Stimulated activated CD4-positive, alpha-beta T cell treated with anti-CD3 and anti-CD28 coated beads, Interleukin-4, amount 100 ng/mL, for 1 hour (primary cell): ENCODE data around the gene BBS2.

Experiments used
- DNase-seq: peaks from one replicate; pipeline ENCODE4 v3.0.0-alpha.2; 2020

Gene BBS2, protein sequence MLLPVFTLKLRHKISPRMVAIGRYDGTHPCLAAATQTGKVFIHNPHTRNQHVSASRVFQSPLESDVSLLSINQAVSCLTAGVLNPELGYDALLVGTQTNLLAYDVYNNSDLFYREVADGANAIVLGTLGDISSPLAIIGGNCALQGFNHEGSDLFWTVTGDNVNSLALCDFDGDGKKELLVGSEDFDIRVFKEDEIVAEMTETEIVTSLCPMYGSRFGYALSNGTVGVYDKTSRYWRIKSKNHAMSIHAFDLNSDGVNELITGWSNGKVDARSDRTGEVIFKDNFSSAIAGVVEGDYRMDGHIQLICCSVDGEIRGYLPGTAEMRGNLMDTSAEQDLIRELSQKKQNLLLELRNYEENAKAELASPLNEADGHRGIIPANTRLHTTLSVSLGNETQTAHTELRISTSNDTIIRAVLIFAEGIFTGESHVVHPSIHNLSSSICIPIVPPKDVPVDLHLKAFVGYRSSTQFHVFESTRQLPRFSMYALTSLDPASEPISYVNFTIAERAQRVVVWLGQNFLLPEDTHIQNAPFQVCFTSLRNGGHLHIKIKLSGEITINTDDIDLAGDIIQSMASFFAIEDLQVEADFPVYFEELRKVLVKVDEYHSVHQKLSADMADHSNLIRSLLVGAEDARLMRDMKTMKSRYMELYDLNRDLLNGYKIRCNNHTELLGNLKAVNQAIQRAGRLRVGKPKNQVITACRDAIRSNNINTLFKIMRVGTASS

DNA sequence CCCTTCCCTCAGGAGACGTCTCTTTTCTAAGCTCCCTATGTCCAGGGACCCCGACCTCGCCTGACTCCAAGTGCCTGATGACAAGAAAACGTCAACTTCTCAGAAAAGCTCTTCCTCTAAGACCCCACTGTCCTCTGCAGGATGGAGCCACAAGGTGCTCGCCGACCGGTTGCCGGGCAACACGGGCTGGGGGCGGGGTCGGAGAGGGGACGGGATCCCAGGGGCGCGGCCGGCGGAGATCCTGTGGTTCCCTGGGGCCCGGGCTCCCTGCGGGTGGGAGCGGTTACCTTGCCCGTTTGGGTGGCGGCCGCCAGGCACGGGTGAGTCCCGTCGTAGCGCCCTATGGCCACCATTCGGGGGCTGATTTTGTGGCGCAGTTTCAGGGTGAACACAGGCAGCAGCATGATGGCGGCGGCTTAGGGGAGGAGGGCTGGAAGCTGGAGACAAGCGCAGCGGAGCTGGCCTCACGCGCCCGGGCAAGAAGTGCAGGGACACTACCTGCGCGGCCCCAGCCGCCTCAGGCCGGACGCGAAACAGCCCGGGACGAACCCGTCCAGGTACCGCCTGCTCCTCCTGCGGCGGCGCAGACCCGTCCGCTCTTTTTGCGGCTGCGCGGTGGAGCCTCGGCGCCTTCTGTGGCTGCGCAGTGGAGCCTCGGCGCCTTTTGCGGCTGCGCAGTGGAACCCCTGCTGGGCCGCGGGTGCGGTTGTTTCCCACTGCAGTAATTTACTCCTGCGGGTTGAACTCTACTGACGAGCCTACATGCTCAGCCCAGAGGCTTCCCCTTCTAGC lies at the start of gene BBS2:
BBS2 (minus strand) TSS at position 566 of the 792 bp plus-strand sequence; CDS start at position 404, 162 bp downstream.
- peak; percentile 94 for DNase-seq

DNA sequence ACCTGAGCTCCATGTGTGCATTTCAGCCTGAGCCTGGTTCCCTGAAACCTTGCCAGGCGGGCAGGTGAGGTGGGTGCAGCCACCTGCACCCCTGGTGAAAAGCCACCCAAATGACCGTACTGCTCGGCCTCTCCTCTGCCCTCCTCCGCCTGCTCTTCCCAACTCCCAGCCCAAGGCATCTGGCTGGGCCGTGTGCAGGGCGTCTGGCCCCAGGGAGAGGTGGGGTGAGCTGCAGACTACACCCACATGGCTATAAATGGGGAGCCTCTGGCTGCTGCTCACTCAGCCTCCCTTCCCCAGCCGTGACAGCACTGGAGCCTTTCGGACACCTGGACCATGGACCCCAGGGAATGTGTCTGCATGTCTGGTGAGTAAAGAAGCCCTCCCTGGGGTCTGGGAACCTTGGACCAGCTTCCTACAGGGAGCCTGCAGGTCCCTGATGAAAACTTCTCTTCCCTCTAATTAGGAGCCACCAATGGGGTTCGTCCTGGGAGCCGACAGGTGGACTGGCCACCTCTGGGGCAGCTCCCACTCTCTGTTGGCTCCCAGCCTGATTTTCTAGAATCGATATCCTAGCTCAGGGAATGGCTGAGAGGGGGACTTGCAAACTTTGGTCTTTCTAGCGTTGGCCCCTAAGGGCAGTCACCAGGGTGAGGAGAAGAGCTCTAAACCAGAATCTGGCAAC lies 45.1 kb upstream of the BBS2 start, which contains the start of gene MT4:
MT4 (plus strand) TSS at position 281 of the 685 bp plus-strand sequence; CDS start at position 337, 56 bp downstream.
- no peak for DNase-seq

DNA sequence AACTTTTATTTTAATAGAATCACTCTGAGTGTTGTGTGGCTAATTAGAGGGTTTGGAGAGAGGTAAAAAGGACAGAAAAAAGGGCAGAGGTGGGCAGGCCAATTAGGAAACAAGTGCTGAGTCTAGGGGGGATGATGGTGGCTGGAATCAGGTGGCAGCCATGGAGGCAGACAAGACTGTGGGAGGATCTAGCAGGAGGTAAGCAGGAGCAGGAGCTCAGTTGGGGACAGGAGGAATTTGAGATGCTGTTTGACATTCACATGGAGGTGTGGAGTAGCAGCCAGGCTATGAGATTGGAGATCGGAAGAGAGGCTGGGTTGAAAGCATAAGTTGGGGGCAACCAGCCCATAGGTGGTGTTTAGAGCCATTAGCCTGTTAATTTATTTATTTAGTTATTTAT lies 41.3 kb upstream of the BBS2 start:
- DNase-seq, result no peak

DNA sequence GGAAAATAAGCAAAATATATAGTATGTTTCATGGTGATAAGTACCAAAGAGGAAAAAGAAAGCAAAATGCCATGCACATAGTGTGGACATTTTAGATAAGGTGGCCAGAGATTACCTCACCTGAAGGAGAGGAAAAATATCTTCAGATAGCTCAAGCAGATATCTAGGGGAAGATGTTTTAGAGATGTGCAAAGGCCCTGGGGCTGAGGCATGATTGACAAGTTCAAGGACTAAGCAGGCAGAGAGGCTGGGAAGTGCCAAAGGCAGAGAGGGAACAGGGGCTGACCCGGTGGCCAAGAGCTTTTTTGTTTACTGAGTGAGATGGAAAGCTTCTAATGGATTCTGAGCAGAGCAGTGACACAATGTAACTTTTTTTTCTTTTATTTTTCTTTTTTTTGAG lies 40.6 kb upstream of the BBS2 start:
- no peak for DNase-seq

DNA sequence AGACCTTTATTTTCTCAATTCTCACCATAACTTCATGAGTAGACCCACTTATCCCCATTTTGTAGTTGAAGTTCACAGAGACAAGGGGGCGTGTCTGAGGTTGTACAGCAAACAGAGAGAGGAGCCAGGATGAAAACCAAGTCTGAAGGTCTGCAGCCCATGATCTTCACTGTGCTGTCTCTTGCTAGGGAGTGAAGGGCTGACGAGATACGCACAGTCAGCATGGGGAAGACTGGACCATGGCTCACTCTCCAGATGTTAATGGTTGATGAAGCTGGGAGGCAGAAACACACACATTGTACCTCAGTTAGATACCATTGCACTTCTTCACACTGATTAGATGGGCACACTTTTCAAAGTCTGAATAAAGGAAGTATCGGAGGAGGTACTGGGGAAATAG lies 39.3 kb upstream of the BBS2 start:
- DNase-seq, result no peak

DNA sequence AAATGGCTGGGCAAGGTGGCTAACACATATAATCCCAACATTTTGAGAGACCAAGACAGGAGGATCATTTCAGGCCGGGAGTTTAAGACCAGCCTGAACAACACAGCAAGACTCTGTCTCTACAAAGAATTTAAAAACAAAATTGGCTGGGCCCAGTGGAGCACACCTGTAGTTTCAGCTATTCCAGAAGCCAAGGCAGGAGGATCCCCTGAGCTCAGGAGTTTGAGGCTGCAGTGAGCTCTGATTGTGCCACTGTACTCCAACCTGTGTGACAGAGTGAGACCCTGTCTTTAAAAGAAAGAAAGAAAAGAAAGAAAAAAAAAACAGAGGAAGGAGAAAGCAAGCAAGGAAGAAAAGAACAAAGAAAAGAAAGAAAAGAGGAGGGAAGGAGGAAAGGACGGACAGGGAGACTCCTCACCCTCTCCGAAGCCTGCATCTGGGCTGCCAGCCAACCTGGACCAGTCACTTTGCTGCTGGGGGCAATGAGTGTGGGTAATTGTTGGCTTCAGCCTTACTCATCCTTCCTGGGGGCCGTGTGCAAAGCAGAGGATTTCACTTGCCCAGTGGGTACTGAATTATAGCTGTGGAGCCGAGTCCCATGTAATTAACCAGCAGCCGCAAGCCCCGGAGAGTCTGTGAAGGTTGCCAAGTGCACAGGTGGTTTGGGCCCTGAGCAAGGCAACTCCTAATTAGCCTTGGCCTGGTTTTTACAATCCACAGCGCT lies 38.4 kb upstream of the BBS2 start:
- no peak for DNase-seq

DNA sequence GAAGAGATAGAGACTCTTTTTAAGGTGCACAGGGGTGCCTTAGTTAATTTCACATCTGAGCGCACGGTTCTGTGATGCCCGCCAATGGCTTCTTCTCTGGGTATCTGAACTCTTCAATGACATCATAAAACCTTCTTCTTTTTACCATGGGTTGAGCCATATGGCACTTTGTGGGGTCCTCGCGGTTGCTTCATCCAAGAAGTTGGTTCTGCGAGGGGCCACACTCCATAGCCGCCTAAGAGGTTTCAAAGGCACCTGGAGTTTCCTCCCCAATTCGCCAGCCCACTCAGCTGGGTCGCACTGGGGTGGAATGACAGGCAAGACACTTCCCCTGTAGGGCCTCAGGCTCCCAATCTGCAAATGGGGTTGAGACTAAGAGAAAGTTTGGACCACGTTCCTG lies 34.6 kb upstream of the BBS2 start:
- no peak for DNase-seq

DNA sequence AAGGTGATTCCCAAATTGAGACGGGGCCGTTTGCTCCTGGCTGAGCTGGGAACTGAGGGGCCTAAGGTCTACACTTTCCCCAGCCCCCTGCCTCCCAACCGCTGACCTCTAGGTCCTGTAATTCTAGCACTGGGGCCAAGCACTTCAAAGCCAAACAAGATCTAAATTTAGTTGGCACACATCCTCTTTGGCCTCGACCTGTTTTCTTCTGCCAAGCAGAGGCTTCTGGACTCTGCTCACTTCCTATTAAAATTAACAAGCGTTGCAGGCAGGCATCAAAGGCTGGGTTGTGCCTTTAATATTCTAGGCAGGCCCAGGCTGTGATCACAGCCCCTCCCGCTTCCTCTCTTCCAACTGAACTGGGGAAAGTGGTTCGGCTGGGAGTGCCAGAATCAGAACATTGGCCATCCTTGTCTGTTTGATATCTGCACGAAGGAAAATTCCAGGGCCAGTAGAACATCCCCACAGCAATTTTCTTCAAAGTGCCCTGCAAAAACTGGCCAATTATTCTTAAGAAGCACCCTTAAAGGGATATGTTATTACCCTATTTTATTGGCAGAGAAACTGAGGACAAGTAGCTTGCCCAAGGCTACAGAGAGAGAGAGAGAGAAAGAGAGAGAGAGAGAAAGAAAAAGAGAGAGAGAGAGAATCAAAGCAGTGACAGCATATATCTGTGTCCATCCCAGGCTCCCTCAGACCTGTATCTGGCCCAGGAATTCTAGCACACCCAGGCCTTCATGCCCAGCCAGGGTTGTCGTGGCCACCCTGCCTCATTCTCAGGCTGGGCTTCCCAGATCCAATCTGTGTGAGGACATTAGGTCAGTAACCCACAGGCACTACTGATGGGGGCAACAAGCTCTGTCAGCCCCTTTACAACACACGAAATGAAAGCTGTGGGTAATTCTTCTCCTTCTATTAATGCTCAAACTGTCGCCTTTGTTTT lies 32.2 kb upstream of the BBS2 start:
- no peak for DNase-seq

DNA sequence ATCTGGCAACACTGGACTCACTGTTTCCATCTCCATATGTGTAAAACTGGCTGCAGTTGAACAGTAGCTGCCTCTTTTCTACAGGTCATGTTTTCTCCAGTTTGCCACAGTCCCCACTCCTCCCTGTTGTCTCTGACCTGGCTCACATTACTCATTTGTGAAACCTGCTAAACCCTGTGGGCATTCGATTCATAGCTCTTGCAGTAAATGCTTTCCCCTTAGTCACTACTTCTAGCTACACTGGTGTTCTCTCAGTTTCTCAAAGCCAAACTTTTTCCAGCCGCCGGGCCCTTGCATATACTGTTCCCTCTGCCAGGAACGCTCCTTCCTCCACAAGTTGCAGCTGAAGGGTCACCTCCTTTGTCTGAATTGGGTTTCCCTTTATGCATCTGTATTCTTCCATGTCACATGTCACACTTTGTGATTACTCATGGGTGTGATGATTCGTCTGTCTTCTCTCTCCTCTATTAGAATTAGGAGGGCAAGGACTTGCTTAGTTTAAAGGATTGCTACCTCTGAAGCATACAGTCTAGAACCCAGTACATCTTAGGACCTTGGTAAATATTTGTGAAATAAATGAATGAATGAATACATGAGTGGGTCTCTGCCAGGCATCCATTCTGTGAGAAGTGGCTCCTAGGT lies 30.0 kb upstream of the BBS2 start:
- no peak for DNase-seq

DNA sequence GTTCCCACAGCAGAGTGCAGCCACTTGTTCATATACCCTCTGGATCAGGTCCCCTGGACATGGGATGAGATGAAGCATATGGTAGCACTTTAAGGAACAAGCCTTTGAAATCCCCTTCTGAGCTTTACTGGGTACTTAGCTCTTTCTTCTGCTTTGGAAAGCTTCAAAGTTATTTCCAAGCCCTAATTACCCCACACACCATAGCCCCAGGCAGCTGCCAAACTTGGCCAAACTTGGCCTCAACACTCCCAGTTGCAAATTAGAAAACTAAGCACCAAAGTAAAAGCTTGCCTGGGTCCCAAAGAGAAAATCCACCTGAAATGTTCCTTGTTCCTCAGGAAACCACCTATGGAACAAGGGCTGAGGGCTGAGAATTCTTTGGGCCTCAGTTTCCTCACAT lies 29.3 kb upstream of the BBS2 start:
- no peak for DNase-seq

DNA sequence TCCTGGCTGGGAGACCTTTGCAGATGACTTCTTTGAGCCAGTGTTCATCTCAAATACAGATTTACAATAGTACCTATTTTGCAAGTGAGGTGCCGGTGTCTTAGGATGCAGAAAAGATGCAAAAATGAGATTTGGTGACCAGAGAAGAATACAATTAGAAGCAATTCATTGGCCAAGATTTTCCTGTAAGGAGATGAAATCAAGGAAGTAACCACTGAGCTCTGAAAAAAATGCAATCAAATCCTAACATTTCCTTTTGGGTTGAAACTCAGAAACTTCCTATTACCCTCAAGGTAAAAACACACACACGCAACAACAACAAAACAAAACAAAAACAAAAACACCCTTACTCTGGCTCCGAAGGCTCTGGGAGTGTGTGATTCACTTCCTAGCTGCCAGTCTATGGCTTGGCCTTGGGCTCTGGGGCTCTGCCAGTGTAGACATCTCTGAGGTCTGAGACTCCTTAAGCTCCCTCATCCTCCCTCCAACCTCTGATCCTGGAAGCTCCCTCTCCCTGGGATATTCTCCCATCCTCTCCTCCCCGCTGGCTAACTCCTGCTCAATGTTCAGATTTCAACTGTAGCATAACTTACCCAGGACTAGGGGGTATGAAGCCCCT lies 28.2 kb upstream of the BBS2 start:
- no peak for DNase-seq

DNA sequence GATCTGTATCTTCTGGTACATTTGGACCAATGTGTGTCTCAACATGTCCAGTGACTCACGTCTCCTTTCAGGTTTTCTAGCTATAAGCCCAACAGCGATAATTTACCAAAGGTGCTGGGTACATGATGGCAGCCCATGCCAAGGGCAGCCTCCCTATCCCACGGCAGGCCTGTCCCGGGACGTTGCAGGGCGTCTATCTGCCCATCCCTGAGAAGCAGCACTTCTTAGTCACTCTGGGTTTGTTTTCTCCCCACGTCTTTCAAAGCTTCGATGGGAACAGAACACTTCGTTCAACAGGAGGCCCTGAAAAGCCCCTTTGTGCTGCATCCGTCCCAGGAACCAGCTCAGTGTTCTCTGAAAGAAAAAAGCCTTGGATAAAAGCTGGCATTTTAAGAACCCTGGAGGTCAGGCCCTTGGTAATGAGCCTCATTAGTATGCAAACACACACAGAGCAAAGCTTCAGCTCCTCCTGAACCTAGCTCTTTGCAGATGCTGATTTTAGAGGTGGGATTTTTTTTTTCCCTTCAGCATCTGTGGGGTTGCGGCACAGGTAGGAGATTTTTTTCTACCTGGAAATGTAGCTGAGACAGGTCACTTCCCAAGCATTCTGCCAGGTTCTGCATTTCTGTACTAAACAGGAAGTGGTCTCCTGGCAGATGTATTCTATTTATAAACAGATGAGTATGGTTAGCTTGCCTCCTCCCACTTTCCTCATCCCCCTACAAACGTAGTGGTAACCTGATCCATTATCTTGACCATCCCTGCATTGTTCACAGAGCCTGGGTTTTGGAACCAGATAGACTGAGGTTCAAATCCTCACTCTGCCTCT lies 27.5 kb upstream of the BBS2 start:
- no peak for DNase-seq

DNA sequence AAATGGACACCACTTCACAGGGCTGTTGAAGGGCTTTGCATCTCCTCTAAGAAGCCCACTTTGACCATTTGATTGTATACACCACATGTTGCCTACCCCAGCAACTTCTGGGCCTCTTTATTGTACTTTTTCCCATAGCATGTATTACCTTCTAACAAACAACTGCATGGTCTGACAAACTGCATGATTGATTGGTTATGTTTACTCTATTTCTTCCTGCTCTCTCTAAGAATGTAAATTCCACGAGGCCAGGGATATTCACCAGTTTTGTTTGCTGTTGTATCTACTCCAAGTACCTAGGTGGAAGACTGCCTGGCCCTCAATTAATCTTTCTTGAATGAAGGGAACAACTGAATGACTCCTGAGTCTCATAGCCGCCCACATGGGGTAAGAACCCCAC lies 22.2 kb upstream of the BBS2 start:
- DNase-seq, result no peak

DNA sequence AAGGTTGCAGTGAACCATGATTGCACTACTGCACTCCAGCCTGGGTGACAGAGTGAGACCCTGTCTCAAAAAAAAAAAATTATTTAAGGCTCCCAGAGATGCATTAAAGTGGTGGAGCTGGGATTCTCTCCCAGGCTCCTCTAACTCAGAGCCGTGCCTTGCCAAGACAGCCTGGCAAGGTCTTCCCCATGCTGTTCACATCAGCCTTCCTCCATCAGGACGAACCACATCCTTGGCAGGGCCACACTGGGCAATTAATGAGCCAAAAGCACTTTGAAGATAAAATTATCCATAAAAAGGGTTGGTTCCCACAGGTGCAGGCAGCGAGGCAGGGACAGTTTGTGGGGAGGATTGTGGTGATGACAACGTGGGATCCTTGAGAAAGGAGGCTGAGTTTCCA lies 19.8 kb upstream of the BBS2 start:
- DNase-seq, result no peak

DNA sequence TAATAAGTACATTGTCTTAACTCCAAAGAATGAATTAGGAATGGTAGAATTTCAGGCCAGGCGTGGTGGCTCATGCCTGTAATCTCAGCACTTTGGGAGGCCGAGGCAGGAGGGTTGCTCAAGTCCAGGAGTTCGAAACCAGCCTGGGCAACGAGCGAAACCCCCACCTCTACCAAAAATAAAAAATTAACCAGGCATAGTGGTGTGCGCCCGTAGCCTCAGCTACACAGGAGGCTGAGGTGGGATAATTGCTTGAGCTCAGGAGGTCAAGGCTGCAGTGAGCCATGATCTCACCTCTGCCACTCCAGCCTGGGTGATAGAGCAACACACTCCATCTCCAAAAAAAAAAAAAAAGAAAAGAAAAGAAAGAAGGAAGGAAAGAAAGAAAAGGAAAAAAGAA lies 18.5 kb upstream of the BBS2 start:
- DNase-seq, result no peak

DNA sequence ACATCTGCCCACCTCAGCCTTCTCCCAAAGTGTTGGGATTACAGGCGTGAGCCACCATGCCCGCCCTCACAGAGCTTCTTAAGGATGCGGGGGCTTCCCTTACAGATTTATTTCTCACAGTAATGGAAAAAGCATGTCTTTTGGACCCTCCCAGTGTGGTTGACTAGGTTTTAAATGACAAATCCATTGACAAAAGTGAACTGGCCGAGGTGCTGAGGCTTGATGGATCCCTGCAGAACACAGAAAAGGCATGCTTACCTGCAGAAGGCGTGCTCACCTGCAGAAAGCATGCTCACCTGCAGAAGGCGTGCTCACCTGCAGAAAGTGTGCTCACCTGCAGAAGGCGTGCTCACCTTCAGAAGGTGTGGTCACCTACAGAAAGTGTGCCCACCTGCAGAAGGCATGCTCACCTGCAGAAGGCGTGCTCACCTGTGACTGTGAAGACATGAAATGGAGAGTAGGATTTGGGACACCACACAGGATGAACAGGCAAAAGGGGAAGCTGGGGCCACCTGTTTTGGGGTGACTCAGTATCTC lies 15.1 kb upstream of the BBS2 start:
- DNase-seq, result no peak

DNA sequence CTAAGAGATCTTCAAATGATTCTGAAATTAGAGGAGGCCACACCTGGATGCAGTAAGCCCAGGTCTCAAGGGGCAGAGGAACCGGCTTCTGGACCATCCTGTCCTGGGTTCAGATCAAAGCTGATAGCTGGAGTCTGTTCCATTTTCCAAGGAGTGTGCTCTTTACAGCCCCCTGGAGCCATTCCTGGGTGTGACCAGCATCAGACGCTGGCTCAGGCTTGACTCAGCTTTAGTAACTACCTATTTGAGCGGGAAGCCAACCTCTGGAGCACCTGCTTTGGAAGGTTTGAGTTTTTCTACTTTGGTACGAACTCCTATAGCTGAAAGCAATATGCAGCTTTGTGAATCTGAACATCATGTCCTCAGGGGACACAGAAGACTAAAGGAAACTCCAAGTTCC lies 12.9 kb upstream of the BBS2 start:
- DNase-seq, result no peak

DNA sequence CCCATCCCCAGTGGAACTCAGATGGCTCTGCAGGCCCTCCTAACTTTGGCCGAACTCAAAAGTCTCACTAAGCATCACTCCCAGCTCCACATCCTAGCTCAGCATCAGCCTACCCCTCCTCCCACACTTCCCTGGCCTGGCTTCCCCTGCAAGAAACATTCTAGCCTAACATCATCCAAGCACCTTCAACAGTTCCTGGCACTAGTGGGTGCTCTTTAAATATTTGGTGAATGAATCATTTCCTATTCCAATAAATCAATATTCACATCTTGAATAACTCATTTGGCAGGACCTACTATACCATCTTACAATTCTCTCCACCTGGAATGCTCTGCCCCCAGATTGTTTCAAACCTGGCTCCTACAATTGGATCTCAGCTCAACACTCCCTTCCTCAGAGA lies 11.0 kb upstream of the BBS2 start:
- no peak for DNase-seq

DNA sequence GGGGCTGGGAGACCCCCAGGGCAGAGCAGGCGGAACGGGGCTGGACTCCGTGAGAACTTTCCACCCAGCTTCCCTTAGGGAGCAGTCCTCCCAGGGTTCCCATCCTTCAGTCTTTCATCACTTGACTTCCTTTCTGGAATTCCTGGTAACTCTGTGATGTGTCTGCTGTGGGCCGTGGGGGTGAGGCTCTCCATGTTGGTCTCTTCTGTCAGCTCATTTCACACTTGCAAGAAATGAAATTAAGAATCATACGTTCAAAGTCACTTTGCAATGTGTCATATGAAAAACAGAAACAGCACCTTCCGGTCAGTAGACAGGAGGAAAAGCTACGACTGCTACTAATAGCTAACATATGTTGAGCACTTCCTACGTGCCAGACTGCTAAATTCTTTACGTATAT lies 5.4 kb upstream of the BBS2 start:
- no peak for DNase-seq
